NCI-H748 treated with DMSO at 0.1 percent for 48 hours (cell line): ENCODE data around the gene PCCB.
"Not testable (repeated sequence)": the region's sequence is repeated elsewhere in the genome, so short reads cannot be mapped to it uniquely, and the experiment has no call there.

Experiments used
- DNase-seq: peaks from one replicate; lab custom pipeline; 2025; lab: John Stamatoyannopoulos, UW

The PCCB gene

GRCh38 chr3:136329593-136329992, 79.5 kb downstream of the PCCB start:
- DNase-seq = no peak

- no peak for DNase-seq
Observed at GRCh38 chr3:136330900-136331299, 80.8 kb downstream of the PCCB start.

- DNase-seq = no peak
Observed at GRCh38 chr3:136332302-136332701, 82.2 kb downstream of the PCCB start.

- no peak for DNase-seq
Observed at GRCh38 chr3:136332776-136333175, 82.6 kb downstream of the PCCB start.

- DNase-seq = no peak
Observed at GRCh38 chr3:136334209-136334608, 84.1 kb downstream of the PCCB start.

GRCh38 chr3:136334726-136335125, 84.6 kb downstream of the PCCB start:
- DNase-seq = not testable (repeated sequence)

- no peak for DNase-seq
Observed at GRCh38 chr3:136336329-136337100, 86.4 kb downstream of the PCCB start.

GRCh38 chr3:136343446-136343845, 93.3 kb downstream of the PCCB start:
- peak; percentile 45 for DNase-seq

GRCh38 chr3:136343873-136344555, 93.9 kb downstream of the PCCB start:
- peak; percentile 45 for DNase-seq

- DNase-seq = no peak
Observed at GRCh38 chr3:136346486-136346885, 96.3 kb downstream of the PCCB start.

- no peak for DNase-seq
Observed at GRCh38 chr3:136350132-136350531, 100.0 kb downstream of the PCCB start.

- no peak for DNase-seq
Observed at GRCh38 chr3:136350557-136350956, 100.4 kb downstream of the PCCB start.

- no peak for DNase-seq
Observed at GRCh38 chr3:136351351-136351750, 101.2 kb downstream of the PCCB start.

GRCh38 chr3:136351905-136352304, 101.8 kb downstream of the PCCB start:
- DNase-seq = no peak

- no peak for DNase-seq
Observed at GRCh38 chr3:136353461-136353860, 103.3 kb downstream of the PCCB start.

- no peak for DNase-seq
Observed at GRCh38 chr3:136366289-136366688, 116.1 kb downstream of the PCCB start.

GRCh38 chr3:136375800-136376199, 125.7 kb downstream of the PCCB start:
- DNase-seq = not testable (repeated sequence)

GRCh38 chr3:136377508-136377907, 127.4 kb downstream of the PCCB start:
- DNase-seq = no peak

- no peak for DNase-seq
Observed at GRCh38 chr3:136378011-136378410, 127.9 kb downstream of the PCCB start.
